GM13977 (cell line): Measurements from ENCODE around the gene C20orf202.

Experiments used
- DNase-seq: peaks from one replicate; pipeline ENCODE4 v3.0.0; 2012; ENCODE audit warnings: low spot score
- in situ Hi-C: fragments of 300-500 bp; cut with MboI; formaldehyde crosslinking; loops from one replicate; pipeline ENCODE4 v1.12.0; 2022; ENCODE audit warnings: low sequenced_read_pairs, low pct_unique_long_range_greater_than_20kb, mixed read lengths, inconsistent platforms; ENCODE audit not compliant: unreplicated experiment
- TF ChIP-seq, protein P1 (sequence below): IDR thresholded peaks from 2 replicates; pipeline ENCODE4 v1.5.1; 2012; ENCODE audit warnings: mild to moderate bottlenecking, control low read depth; ENCODE audit not compliant: insufficient read depth; ENCODE audit errors: extremely low read depth, missing control alignments

Gene C20orf202

DNA sequence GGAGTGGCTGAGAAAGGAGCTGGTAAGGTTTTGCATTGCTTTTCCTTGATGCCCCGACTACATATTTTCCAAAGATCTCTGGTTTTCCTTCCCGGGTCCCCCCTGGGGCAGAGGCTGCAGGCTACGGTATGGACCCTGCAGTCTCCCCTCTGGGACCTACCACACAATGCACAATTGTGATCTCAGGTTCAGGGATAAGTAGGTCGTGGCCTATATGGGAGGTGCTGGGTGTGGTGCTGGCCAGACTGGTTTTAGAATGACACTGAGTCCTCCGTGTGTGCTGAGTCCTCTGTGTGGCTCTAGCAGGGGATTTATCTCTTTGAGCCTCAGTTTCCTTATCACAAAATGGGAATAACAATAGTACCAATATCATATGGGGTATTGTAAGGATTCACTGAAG, 376 bp downstream of the C20orf202 start:
- TF ChIP-seq, protein P1, sequence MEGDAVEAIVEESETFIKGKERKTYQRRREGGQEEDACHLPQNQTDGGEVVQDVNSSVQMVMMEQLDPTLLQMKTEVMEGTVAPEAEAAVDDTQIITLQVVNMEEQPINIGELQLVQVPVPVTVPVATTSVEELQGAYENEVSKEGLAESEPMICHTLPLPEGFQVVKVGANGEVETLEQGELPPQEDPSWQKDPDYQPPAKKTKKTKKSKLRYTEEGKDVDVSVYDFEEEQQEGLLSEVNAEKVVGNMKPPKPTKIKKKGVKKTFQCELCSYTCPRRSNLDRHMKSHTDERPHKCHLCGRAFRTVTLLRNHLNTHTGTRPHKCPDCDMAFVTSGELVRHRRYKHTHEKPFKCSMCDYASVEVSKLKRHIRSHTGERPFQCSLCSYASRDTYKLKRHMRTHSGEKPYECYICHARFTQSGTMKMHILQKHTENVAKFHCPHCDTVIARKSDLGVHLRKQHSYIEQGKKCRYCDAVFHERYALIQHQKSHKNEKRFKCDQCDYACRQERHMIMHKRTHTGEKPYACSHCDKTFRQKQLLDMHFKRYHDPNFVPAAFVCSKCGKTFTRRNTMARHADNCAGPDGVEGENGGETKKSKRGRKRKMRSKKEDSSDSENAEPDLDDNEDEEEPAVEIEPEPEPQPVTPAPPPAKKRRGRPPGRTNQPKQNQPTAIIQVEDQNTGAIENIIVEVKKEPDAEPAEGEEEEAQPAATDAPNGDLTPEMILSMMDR, result no peak
- DNase-seq, result no peak
- in situ Hi-C loops, result loop anchor here (25.0 kb wide), 1 partner anchor 391 kb away; no protein-coding TSS in a partner anchor

DNA sequence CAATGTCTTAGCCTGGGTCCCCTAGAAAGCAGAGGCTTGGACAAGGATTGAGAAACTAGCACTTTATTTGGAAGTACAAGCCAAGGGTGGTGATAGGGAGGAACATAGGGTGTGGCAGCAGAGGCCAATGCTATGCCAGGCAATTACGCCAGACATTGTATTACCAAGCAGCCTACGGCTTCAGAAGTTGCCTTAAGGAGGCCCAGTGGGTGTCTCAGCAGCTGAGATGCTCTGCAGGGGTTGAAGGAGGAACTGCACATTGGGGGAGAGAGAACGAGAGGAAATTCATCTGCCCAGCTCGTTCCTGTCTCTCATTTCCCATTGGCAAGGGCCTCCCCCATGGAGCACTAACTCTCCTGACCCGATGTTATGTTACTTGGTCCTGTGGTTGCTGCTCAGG, 859 bp downstream of the C20orf202 start:
- in situ Hi-C loops, result loop anchor here (25.0 kb wide), 1 partner anchor 392 kb away; no protein-coding TSS in a partner anchor
- TF ChIP-seq, protein P1, result no peak
- DNase-seq, result no peak

DNA sequence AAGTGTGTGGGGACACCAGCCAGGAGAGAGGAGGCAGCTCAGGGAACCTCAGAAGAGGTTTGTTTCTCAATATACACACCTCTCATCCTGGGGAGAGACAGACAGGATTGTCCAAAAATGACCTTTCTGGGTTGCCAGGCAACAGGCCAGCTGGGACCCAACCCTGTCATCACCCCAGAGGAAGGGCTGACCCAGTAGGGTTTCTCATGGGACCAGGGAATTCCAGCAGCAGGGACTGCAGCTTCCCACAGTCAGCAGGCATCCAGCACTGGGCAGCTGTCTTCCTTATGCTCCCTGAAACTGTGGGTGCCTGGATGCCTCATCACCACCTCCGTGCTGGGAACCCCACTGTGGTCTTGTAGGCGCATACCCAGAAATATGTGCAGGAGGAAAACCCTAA, 1.3 kb downstream of the C20orf202 start:
- no peak for DNase-seq
- in situ Hi-C loops, result loop anchor here (25.0 kb wide), 1 partner anchor 392 kb away; no protein-coding TSS in a partner anchor
- TF ChIP-seq, protein P1, result no peak

DNA sequence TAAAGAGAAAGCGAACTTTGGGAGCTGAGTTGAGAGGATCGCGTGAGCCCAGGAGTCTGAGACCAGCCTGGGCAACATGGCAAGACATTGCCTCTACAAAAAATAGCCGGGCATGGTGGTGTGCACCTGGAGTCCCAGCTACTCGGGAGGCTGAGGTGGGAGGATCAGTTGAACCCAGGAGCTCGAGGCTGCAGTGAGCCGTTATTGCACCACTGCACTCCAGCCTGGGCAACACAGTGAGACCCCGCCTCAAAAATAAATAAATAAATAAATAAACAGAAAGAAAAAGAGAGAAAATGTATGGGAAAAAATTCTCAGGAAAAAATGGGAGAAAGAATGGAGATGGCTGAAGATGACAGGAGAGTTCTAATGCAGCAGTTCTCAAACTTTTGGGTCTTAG, 2.5 kb downstream of the C20orf202 start:
- TF ChIP-seq, protein P1, result no peak
- in situ Hi-C loops, result loop anchor here (25.0 kb wide), 1 partner anchor 394 kb away; no protein-coding TSS in a partner anchor
- DNase-seq, result no peak

DNA sequence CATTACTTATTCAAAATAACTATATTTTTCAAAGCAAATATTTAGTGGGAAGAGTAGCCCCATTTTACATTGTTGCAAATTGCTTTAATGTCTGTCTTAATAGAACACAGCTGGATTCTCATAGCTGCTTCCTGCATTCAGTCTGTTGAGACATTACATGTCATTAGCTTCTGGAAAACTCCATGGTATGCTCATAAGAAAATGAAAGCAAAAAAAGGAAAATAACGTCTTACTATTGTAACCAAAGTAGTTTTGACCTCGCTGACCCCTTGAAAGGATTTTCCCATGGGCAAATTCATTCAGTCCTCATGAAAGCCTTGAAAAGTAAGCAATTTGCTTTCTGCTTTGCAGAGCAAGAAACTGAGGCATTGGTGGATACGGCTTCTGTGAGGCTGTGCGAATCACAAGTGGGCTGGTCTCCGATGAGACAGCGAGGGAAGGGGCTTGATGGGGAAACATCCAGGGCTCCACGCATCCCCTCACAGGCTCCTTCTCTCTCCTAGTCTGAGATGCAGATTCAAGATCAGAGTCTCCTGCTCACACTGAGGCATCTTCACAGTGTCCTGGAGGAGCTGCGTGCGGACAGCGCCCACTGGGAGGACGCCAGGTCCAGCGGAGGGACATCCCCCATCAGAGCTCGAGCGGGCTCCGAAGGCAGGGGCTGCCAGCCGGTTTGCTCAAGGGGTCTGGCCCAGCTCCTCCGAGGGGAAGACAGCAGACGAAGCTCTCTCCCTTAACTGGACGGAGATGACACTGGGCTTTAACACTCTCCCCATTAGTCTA, 3.3 kb downstream of the C20orf202 start:
- TF ChIP-seq, protein P1, result no peak
- DNase-seq, result no peak
- in situ Hi-C loops, result loop anchor here (25.0 kb wide), 1 partner anchor 394 kb away; no protein-coding TSS in a partner anchor

DNA sequence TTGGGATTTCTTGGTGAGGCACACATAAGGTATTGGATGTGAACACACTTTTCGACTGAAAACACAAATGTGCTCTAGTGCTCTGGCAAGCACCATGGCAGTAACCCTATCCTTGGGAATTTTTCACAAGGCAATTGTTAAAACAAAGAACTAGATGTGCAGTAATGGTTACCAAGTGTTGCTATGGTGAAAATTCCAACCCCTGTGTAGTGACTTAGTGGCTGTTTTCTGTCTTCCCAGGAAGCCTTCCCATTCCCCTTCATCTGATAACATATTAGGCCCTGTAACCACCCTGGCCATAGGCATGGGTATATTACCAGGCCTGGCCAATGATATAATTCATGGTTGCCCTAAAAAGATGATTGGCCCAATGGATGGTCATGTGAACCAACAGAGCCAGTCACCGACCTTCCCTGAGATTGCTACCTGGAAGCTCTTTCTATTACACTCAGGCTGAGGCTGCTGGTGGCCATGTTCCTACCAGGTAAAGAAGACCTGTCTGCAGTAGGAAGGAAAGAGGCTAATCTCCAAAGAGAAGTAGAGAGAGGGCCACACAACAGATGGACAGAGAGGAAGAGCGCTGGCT, 4.1 kb downstream of the C20orf202 start:
- DNase-seq, result no peak
- TF ChIP-seq, protein P1, result no peak
- in situ Hi-C loops, result loop anchor here (25.0 kb wide), 1 partner anchor 395 kb away; no protein-coding TSS in a partner anchor
